NCI-H1092 treated with DMSO at 0.1 percent for 48 hours (cell line): ENCODE results near the gene ARSG.
"Not testable (repeated sequence)": the region's sequence is repeated elsewhere in the genome, so short reads cannot be mapped to it uniquely, and the experiment has no call there.

Experiments used
- DNase-seq: peaks from one replicate; lab custom pipeline; 2025; lab: John Stamatoyannopoulos, UW

Gene ARSG

GRCh38 chr17:68397108-68397536 lies 105.8 kb downstream of the ARSG start:
- DNase-seq, result no peak

GRCh38 chr17:68398691-68399637 lies 107.7 kb downstream of the ARSG start:
- peak; percentile 58 for DNase-seq

GRCh38 chr17:68399638-68400403 lies 108.5 kb downstream of the ARSG start:
- no peak for DNase-seq

- no peak for DNase-seq
Observed at GRCh38 chr17:68400404-68400735, 109.1 kb downstream of the ARSG start.

GRCh38 chr17:68401288-68401687 lies 110.0 kb downstream of the ARSG start:
- DNase-seq, result no peak

GRCh38 chr17:68403122-68403521 lies 111.8 kb downstream of the ARSG start:
- DNase-seq, result no peak

GRCh38 chr17:68403837-68404236 lies 112.5 kb downstream of the ARSG start:
- DNase-seq, result not testable (repeated sequence)

GRCh38 chr17:68407656-68408055 lies 116.4 kb downstream of the ARSG start:
- DNase-seq, result not testable (repeated sequence)

GRCh38 chr17:68413597-68414560 lies 122.6 kb downstream of the ARSG start:
- DNase-seq, result not testable (repeated sequence)

GRCh38 chr17:68414901-68415300 lies 123.6 kb downstream of the ARSG start:
- not testable (repeated sequence) for DNase-seq

GRCh38 chr17:68417317-68417716 lies 126.0 kb downstream of the ARSG start:
- DNase-seq, result no peak

GRCh38 chr17:68418876-68419275 lies 127.6 kb downstream of the ARSG start:
- DNase-seq, result no peak

- DNase-seq, result no peak
Observed at GRCh38 chr17:68420065-68420464, 128.8 kb downstream of the ARSG start.

- DNase-seq, result no peak
Observed at GRCh38 chr17:68421486-68421885, 130.2 kb downstream of the ARSG start.

GRCh38 chr17:68422821-68423220 lies 131.5 kb downstream of the ARSG start:
- DNase-seq, result no peak

GRCh38 chr17:68423251-68423650 lies 132.0 kb downstream of the ARSG start:
- no peak for DNase-seq

GRCh38 chr17:68424203-68424602 lies 132.9 kb downstream of the ARSG start:
- no peak for DNase-seq

GRCh38 chr17:68424861-68425260 lies 133.6 kb downstream of the ARSG start:
- DNase-seq, result no peak

GRCh38 chr17:68425979-68426378 lies 134.7 kb downstream of the ARSG start:
- no peak for DNase-seq

- no peak for DNase-seq
Observed at GRCh38 chr17:68427575-68427974, 136.3 kb downstream of the ARSG start.

- DNase-seq, result peak; percentile 93
Observed at GRCh38 chr17:68428498-68429172, 137.3 kb downstream of the ARSG start.
